ENCODE data around the gene SLC30A2. TPM values are rescaled to one million over a fixed set of nuclear protein-coding genes. Genes with fewer than 3 reads are reported as not detected.
A peak's percentile ranks its signal among the peaks of the same experiment; 100 is the strongest.

SLC30A2 gene
- total and polyA plus RNA-seq, 9 of the 15 experiments (the other 6 are each of a cell fraction or from before 2014, with no cell fraction given) = 0.01 to 0.18 (median 0.06) TPM; not detected in 3

- ChIA-PET POLR2A (interaction anchor here (0.6 to 4.2 kb wide), 9 partner anchors 8 to 167 kb away, joined by 3 to 28 read pairs (median 4); partner anchors contain the start of gene CEP85), CTCF (ENCODE audit: low intra/inter-chr PET ratio) (no interaction called here)
- H3K27ac ChIP-seq (ENCODE audit: extremely low read depth, low read depth, low read length) = peak overlapping the region; percentile 1; the same call in 2 of the 3 replicates
- intact Hi-C loops (cut with micrococcal nuclease) (no loop called here), in situ Hi-C loops (cut with MboI) (no loop called here)
- no peaks in the 10 kb centered on the region for H3K9me3 ChIP-seq (replicated peaks; ENCODE audit: control insufficient read depth, insufficient read depth, low read depth, low read length)
- peaks cover 50 to 55% of the 10 kb centered on the region in 2 experiments for H3K4me1 ChIP-seq (replicated peaks in 1 of 2; ENCODE audit: control insufficient read depth in 2 of 2, insufficient read depth in 2 of 2, low read length in 2 of 2)
- peak overlapping the region; percentile 3 to 82; a peak in 3 of 4 replicates for H3K9ac ChIP-seq (ENCODE audit: insufficient read depth in 1 of 2, low read depth in 2 of 2, low read length in 2 of 2)
- BruUV-seq (replicated peaks) = no TSS peak
- FAIRE-seq (peak; percentile 56), ATAC-seq (peak; percentile 41), DNase-seq (ENCODE audit: extremely low read depth in 1 of 4, low spot score in 3 of 4) (peak; percentile 68 to 86 (median 73))
- H3K4me3 ChIP-seq = no peak overlapping the region
- no peaks in the 10 kb centered on the region for H3K36me3 ChIP-seq (ENCODE audit: control insufficient read depth, insufficient read depth, low read length)
- no peaks in the 10 kb centered on the region for H3K9me1 ChIP-seq (ENCODE audit: control insufficient read depth, insufficient read depth, low read length)
- H4K20me1 ChIP-seq (replicated peaks; ENCODE audit: control insufficient read depth, insufficient read depth, low read length) = no peaks in the 10 kb centered on the region
- peak overlapping the region; percentile 67 for H2AFZ ChIP-seq (ENCODE audit: low read depth, low read length)
- H3K4me2 ChIP-seq (ENCODE audit: insufficient read depth, low read length) = peak overlapping the region; percentile 28
- H3K27me3 ChIP-seq (ENCODE audit: control insufficient read depth in 2 of 2, insufficient read depth in 2 of 2, low read length in 2 of 2) = no peaks in the 10 kb centered on the region
- no peaks in the 10 kb centered on the region for H3K79me2 ChIP-seq (ENCODE audit: control insufficient read depth, insufficient read depth, low read length)
- 12% methylated on average over 4 of the region's 4 CpGs for WGBS (ENCODE audit: insufficient coverage, low coverage, missing lambda C conversion rate)
- TF ChIP-seq ATF6 (CRISPR knock-in tag; IDR thresholded peaks at IDR 0.05) (0 out of 2 replicates have a peak, but pooled peaks have one; percentile 60), WHSC1 (IDR thresholded peaks at IDR 0.05; ENCODE audit: low read length) (no peak), NR3C1 (CRISPR knock-in tag; IDR thresholded peaks at IDR 0.05) (no peak), BCOR (IDR thresholded peaks at IDR 0.05) (no peak), FOXA3 (CRISPR knock-in tag; conservative IDR thresholded peaks at IDR 0.05 in 1 of 2, IDR thresholded peaks at IDR 0.05 in 1 of 2) (peak; percentile 40 to 50; a peak in 2 of 4 replicates), FOXJ2 (tag; IDR thresholded peaks at IDR 0.05) (no peak), PHF8 (IDR thresholded peaks at IDR 0.05; ENCODE audit: borderline replicate concordance, low read length) (peak; percentile 16; the same call in 1 of the 2 replicates), ZNF583 (CRISPR knock-in tag; IDR thresholded peaks at IDR 0.05) (0 out of 2 replicates have a peak, but pooled peaks have one; percentile 28), RHOXF2B (CRISPR knock-in tag; conservative IDR thresholded peaks at IDR 0.05) (no peak), ZNF707 (CRISPR knock-in tag; conservative IDR thresholded peaks at IDR 0.05) (no peak), ZBTB1 (CRISPR knock-in tag; IDR thresholded peaks at IDR 0.05; ENCODE audit: borderline replicate concordance, low read depth) (no peak), HMBOX1 (IDR thresholded peaks at IDR 0.05) (0 out of 2 replicates have a peak, but pooled peaks have one; percentile 12), ZHX1 (conservative IDR thresholded peaks at IDR 0.05; ENCODE audit: low read length) (no peak), PTRF (tag; IDR thresholded peaks at IDR 0.05) (no peak), HOXB6 (CRISPR knock-in tag; IDR thresholded peaks at IDR 0.05; ENCODE audit: borderline replicate concordance) (no peak), NR0B1 (IDR thresholded peaks at IDR 0.05; ENCODE audit: partially characterized antibody) (no peak)
Observed at GRCh38 chr1:26066857-26067256, 20.9 kb upstream of the SLC30A2 start.
